DOHH2 (cell line): ENCODE measurements around the gene CGB2.
A peak's percentile ranks its signal among the peaks of the same experiment; 100 is the strongest.

ENCODE experiments used
- H3F3A ChIP-seq: fragments of 200-600 bp; sonication (generic), shearing (Covaris generic); 2 replicates; pipeline ENCODE4 v1.6.0; 2016; ENCODE audit warnings: antibody characterized with exemption, mild to moderate bottlenecking; ENCODE audit not compliant: control insufficient read depth, insufficient read depth
- H3K27ac ChIP-seq: fragments of 200-600 bp; sonication (generic); 2 replicates; pipeline ENCODE4 v1.5.1; 2014; ENCODE audit warnings: low read depth, mild to moderate bottlenecking, low read length, moderate library complexity
- H3K27me3 ChIP-seq: fragments of 200-600 bp; sonication (generic); 2 replicates; pipeline ENCODE4 v1.6.1; 2014; ENCODE audit warnings: mild to moderate bottlenecking, low read length, mixed read lengths; ENCODE audit not compliant: control insufficient read depth
- H3K36me3 ChIP-seq: fragments of 200-600 bp; sonication (generic); 2 replicates; pipeline ENCODE4 v1.6.1; 2014; ENCODE audit warnings: mild to moderate bottlenecking, low read length, moderate library complexity, mixed read lengths; ENCODE audit not compliant: control insufficient read depth
- H3K4me1 ChIP-seq: fragments of 200-600 bp; sonication (generic); 2 replicates; pipeline ENCODE4 v1.6.1; 2014; ENCODE audit warnings: mild to moderate bottlenecking, low read length, mixed read lengths; ENCODE audit not compliant: control insufficient read depth
- H3K4me2 ChIP-seq: fragments of 200-600 bp; sonication (generic); 2 replicates; pipeline ENCODE4 v1.6.0; 2014; ENCODE audit warnings: mild to moderate bottlenecking, low read length, moderate library complexity
- H3K4me3 ChIP-seq: fragments of 200-600 bp; sonication (generic); 2 replicates; pipeline ENCODE4 v1.5.1; 2014; ENCODE audit warnings: mild to moderate bottlenecking, low read length, mixed read lengths
- H3K79me2 ChIP-seq: fragments of 200-600 bp; sonication (generic); 2 replicates; pipeline ENCODE4 v1.6.1; 2014; ENCODE audit warnings: mild to moderate bottlenecking, low read length, mixed read lengths; ENCODE audit not compliant: control insufficient read depth
- H3K9me2 ChIP-seq: fragments of 200-600 bp; sonication (generic); replicated peaks from 2 replicates; pipeline ENCODE4 v1.6.1; 2014; ENCODE audit warnings: mild to moderate bottlenecking, low read length, mixed read lengths; ENCODE audit not compliant: control insufficient read depth
- H3K9me3 ChIP-seq: fragments of 200-600 bp; sonication (generic); 2 replicates; pipeline ENCODE4 v1.6.1; 2014; ENCODE audit warnings: antibody characterized with exemption, low read length, mixed read lengths; ENCODE audit not compliant: control insufficient read depth, insufficient read depth
- H4K20me1 ChIP-seq: fragments of 200-600 bp; sonication (generic); 2 replicates; pipeline ENCODE4 v1.6.0; 2014; ENCODE audit warnings: low read depth, mild to moderate bottlenecking, antibody characterized with exemption, low read length, moderate library complexity; ENCODE audit not compliant: control insufficient read depth, insufficient read depth
- CTCF ChIP-seq: fragments of 200-600 bp; sonication (generic); IDR thresholded peaks from one replicate; pipeline ENCODE4 v1.5.1; 2014; ENCODE audit warnings: antibody characterized with exemption, mild to moderate bottlenecking, low read depth, low read length; ENCODE audit not compliant: poor library complexity, severe bottlenecking
- EZH2phosphoT487 ChIP-seq: fragments of 200-600 bp; sonication (generic); IDR thresholded peaks from 2 replicates; pipeline ENCODE4 v1.6.1; 2017; ENCODE audit warnings: borderline replicate concordance, mild to moderate bottlenecking, antibody characterized with exemption, low read length, moderate library complexity, mixed read lengths

Gene CGB2

GRCh38 chr19:49019242-49019932 is 12.3 kb upstream of the CGB2 start:
- no peaks in the 10 kb centered on the region for H4K20me1 ChIP-seq
- H3K36me3 ChIP-seq, result peaks cover 18% of the 10 kb centered on the region
- H3F3A ChIP-seq, result peaks cover 3% of the 10 kb centered on the region; the same call in 1 of the 2 replicates
- peak overlapping the region; percentile 65 for H3K4me3 ChIP-seq
- peak overlapping the region; percentile 68 for H3K4me2 ChIP-seq
- no peaks in the 10 kb centered on the region for H3K9me2 ChIP-seq
- no peak overlapping the region for H3K27ac ChIP-seq
- H3K79me2 ChIP-seq, result no peaks in the 10 kb centered on the region
- H3K4me1 ChIP-seq, result peaks cover 45% of the 10 kb centered on the region
- H3K27me3 ChIP-seq, result peaks cover 14% of the 10 kb centered on the region
- no peaks in the 10 kb centered on the region for H3K9me3 ChIP-seq
- TF ChIP-seq EZH2phosphoT487 (no peak), CTCF (peak; percentile 46)

GRCh38 chr19:49020342-49020741 is 11.3 kb upstream of the CGB2 start:
- H3K27ac ChIP-seq, result no peak overlapping the region
- peaks cover 45% of the 10 kb centered on the region for H3K4me1 ChIP-seq
- H4K20me1 ChIP-seq, result no peaks in the 10 kb centered on the region
- peaks cover 3% of the 10 kb centered on the region; the same call in 1 of the 2 replicates for H3F3A ChIP-seq
- no peak for TF ChIP-seq CTCF
- no peak for TF ChIP-seq EZH2phosphoT487
- H3K9me2 ChIP-seq, result no peaks in the 10 kb centered on the region
- peaks cover 9% of the 10 kb centered on the region for H3K36me3 ChIP-seq
- H3K9me3 ChIP-seq, result no peaks in the 10 kb centered on the region
- H3K27me3 ChIP-seq, result peaks cover 14% of the 10 kb centered on the region
- peak overlapping the region; percentile 39; the same call in 1 of the 2 replicates for H3K4me3 ChIP-seq
- no peaks in the 10 kb centered on the region for H3K79me2 ChIP-seq
- H3K4me2 ChIP-seq, result peak overlapping the region; percentile 62

GRCh38 chr19:49020931-49021895 is 10.5 kb upstream of the CGB2 start:
- Histone ChIP-seq H3K4me2 (peak overlapping the region; percentile 62), H3K4me3 (peak overlapping the region; percentile 39), H4K20me1 (no peaks in the 10 kb centered on the region), H3K79me2 (no peaks in the 10 kb centered on the region), H3K9me2 (no peaks in the 10 kb centered on the region), H3K27me3 (peaks cover 14% of the 10 kb centered on the region), H3F3A (peaks cover 3% of the 10 kb centered on the region; the same call in 1 of the 2 replicates), H3K36me3 (peaks cover 2% of the 10 kb centered on the region; the same call in 1 of the 2 replicates), H3K9me3 (no peaks in the 10 kb centered on the region), H3K4me1 (peaks cover 45% of the 10 kb centered on the region), H3K27ac (no peak overlapping the region)
- no peak for TF ChIP-seq EZH2phosphoT487
- TF ChIP-seq CTCF, result no peak
